H1 (cell line): ENCODE data around the gene AMH. TPM values are rescaled to one million over a fixed set of nuclear protein-coding genes. Genes with fewer than 3 reads are reported as not detected.
A peak's percentile ranks its signal among the peaks of the same experiment; 100 is the strongest.

Experiments used
- CTCF ChIA-PET: fragments of 300-600 bp; sonication (Branson Sonifier 250); formaldehyde crosslinking; loops from one replicate; lab custom pipeline; 2021; ENCODE audit not compliant: partially characterized antibody; lab: Charles Lee
- POLR2A ChIA-PET: fragments of 300-600 bp; sonication (Branson Sonifier 250); formaldehyde crosslinking; loops from one replicate; lab custom pipeline; 2021; ENCODE audit warnings: inconsistent platforms; ENCODE audit not compliant: partially characterized antibody; lab: Charles Lee
- DNase-seq, 2 experiments: peaks; one replicate each; pipeline versions ENCODE4 v3.0.0 to v3.0.0-alpha.2; 2010 to 2022; ENCODE audit warnings: low spot score in 2 of 2, low read depth in 1 of 2, mixed read lengths in 1 of 2
- FAIRE-seq: peaks from 2 replicates; lab custom pipeline; 2011; peaks lifted over from hg19 to GRCh38; lab: Jason Lieb, UNC
- H2AFZ ChIP-seq: 2 replicates; pipeline ENCODE4 v1.8.1; 2012; ENCODE audit warnings: low read length, inconsistent platforms
- H2AK5ac ChIP-seq: 2 replicates; pipeline ENCODE4 v1.6.1; 2013; ENCODE audit warnings: low read depth, low read length
- H2BK120ac ChIP-seq: replicated peaks from 2 replicates; pipeline ENCODE3; 2013; ENCODE audit warnings: low read depth, low read length, inconsistent platforms
- H2BK12ac ChIP-seq: 2 replicates; pipeline ENCODE4 v1.6.1; 2013; ENCODE audit warnings: low read depth, low read length
- H2BK15ac ChIP-seq: 2 replicates; pipeline ENCODE4 v1.6.1; 2013; ENCODE audit warnings: low read length
- H2BK20ac ChIP-seq: 2 replicates; pipeline ENCODE4 v1.6.1; 2013; ENCODE audit warnings: low read length
- H2BK5ac ChIP-seq: 2 replicates; pipeline ENCODE4 v1.6.1; 2013; ENCODE audit warnings: low read depth, low read length
- H3K14ac ChIP-seq: 2 replicates; pipeline ENCODE4 v1.6.1; 2013; ENCODE audit warnings: inconsistent platforms; ENCODE audit not compliant: insufficient read length
- H3K18ac ChIP-seq: 2 replicates; pipeline ENCODE4 v1.6.1; 2013; ENCODE audit warnings: low read length; ENCODE audit errors: extremely low read depth
- H3K23ac ChIP-seq: 2 replicates; pipeline ENCODE4 v1.6.1; 2013; ENCODE audit warnings: inconsistent platforms; ENCODE audit not compliant: insufficient read length
- H3K23me2 ChIP-seq: 2 replicates; pipeline ENCODE4 v1.6.1; 2013; ENCODE audit warnings: low read depth, low read length
- H3K27ac ChIP-seq: 2 replicates; pipeline ENCODE4 v1.6.1; 2011; ENCODE audit warnings: low read depth, low read length, inconsistent platforms
- H3K27me3 ChIP-seq, 4 experiments: replicated peaks in 1 of 4; 1 replicate in 1 of 4; 2 replicates in 3 of 4; pipeline versions ENCODE4 v1.6.1 to v1.8.1; 2011 to 2013; ENCODE audit warnings: low read length in 3 of 4, mild to moderate bottlenecking in 3 of 4, inconsistent platforms in 2 of 4, mixed read lengths in 2 of 4, moderate library complexity in 1 of 4; ENCODE audit not compliant: control insufficient read depth in 3 of 4, insufficient read depth in 3 of 4; ENCODE audit errors: extremely low read depth in 1 of 4
- H3K36me3 ChIP-seq, 4 experiments: 2 replicates each; pipeline versions ENCODE4 v1.6.1 to v1.8.1; 2011 to 2013; ENCODE audit warnings: mild to moderate bottlenecking in 4 of 4, low read length in 3 of 4, moderate library complexity in 2 of 4, control low read depth in 1 of 4, inconsistent platforms in 1 of 4; ENCODE audit not compliant: insufficient read depth in 4 of 4, control insufficient read depth in 2 of 4
- H3K4ac ChIP-seq: replicated peaks from 2 replicates; pipeline ENCODE3; 2013; ENCODE audit warnings: low read length, low read depth, mixed read lengths, inconsistent platforms; ENCODE audit not compliant: insufficient read length
- H3K4me1 ChIP-seq, 4 experiments: replicated peaks in 1 of 4; 1 replicate in 1 of 4; 2 replicates in 3 of 4; pipeline versions ENCODE4 v1.6.1 to v1.8.1; 2011 to 2013; ENCODE audit warnings: low read length in 3 of 4, inconsistent platforms in 2 of 4, mixed read lengths in 1 of 4; ENCODE audit not compliant: insufficient read depth in 4 of 4, control insufficient read depth in 3 of 4
- H3K4me2 ChIP-seq, 2 experiments: 2 replicates each; pipeline versions ENCODE4 v1.6.1 to v1.8.1; 2011 to 2013; ENCODE audit warnings: low read depth in 2 of 2, low read length in 2 of 2, control low read depth in 1 of 2, inconsistent platforms in 1 of 2, mild to moderate bottlenecking in 1 of 2; ENCODE audit not compliant: insufficient read depth in 1 of 2
- H3K4me3 ChIP-seq, 4 experiments: fragments of 200-600, 300-600 bp in 1 of 4; sonication (generic), shearing (Covaris generic), sonication (Bioruptor Twin) in 1 of 4; 2 replicates each; pipeline versions ENCODE4 v1.5.1 to v1.8.1; 2011 to 2016; ENCODE audit warnings: low read length in 4 of 4, low read depth in 3 of 4, control low read depth in 2 of 4, inconsistent platforms in 2 of 4, mild to moderate bottlenecking in 2 of 4, mixed read lengths in 1 of 4, moderate library complexity in 1 of 4; ENCODE audit not compliant: insufficient read depth in 2 of 4; ENCODE audit errors: extremely low read depth in 1 of 4
- H3K56ac ChIP-seq: replicated peaks from 2 replicates; pipeline ENCODE3; 2013; ENCODE audit warnings: low read depth, mild to moderate bottlenecking, mixed read lengths, low read length, inconsistent platforms; ENCODE audit not compliant: insufficient read length
- H3K79me1 ChIP-seq: 2 replicates; pipeline ENCODE4 v1.6.1; 2013; ENCODE audit warnings: low read depth, low read length, control low read depth
- H3K79me2 ChIP-seq, 2 experiments: 2 replicates each; pipeline versions ENCODE4 v1.6.1 to v1.8.1; 2012 to 2013; ENCODE audit warnings: low read length in 2 of 2, mild to moderate bottlenecking in 2 of 2, inconsistent platforms in 1 of 2; ENCODE audit not compliant: insufficient read depth in 2 of 2, control insufficient read depth in 1 of 2
- H3K9ac ChIP-seq, 4 experiments: replicated peaks in 1 of 4; 1 replicate in 1 of 4; 2 replicates in 3 of 4; pipeline versions ENCODE4 v1.6.1 to v1.8.1; 2011 to 2013; ENCODE audit warnings: low read depth in 3 of 4, low read length in 3 of 4, control low read depth in 2 of 4, mild to moderate bottlenecking in 2 of 4, moderate library complexity in 2 of 4, inconsistent platforms in 1 of 4; ENCODE audit errors: extremely low read depth in 1 of 4
- H3K9me3 ChIP-seq, 2 experiments: 2 replicates each; pipeline versions ENCODE4 v1.6.1 to v1.8.1; 2012 to 2013; ENCODE audit warnings: mild to moderate bottlenecking in 2 of 2, moderate library complexity in 2 of 2, control low read depth in 1 of 2, inconsistent platforms in 1 of 2, low read depth in 1 of 2, low read length in 1 of 2, mixed read lengths in 1 of 2; ENCODE audit not compliant: insufficient read depth in 2 of 2
- H4K20me1 ChIP-seq, 2 experiments: replicated peaks in 1 of 2; 2 replicates each; pipeline versions ENCODE3 to v1.8.1; 2011 to 2013; ENCODE audit warnings: inconsistent platforms in 2 of 2, low read length in 2 of 2, mild to moderate bottlenecking in 1 of 2; ENCODE audit not compliant: insufficient read depth in 2 of 2, control insufficient read depth in 1 of 2
- H4K5ac ChIP-seq: 2 replicates; pipeline ENCODE4 v1.6.1; 2013; ENCODE audit warnings: low read length, low read depth, mixed read lengths, inconsistent platforms; ENCODE audit not compliant: insufficient read length
- H4K8ac ChIP-seq: 2 replicates; pipeline ENCODE4 v1.8.0; 2013; ENCODE audit warnings: mild to moderate bottlenecking, moderate library complexity, low read length, inconsistent platforms; ENCODE audit not compliant: insufficient read depth; ENCODE audit errors: extremely low read depth
- H4K91ac ChIP-seq: replicated peaks from 2 replicates; pipeline ENCODE3; 2013; ENCODE audit warnings: low read length, mixed read lengths, inconsistent platforms; ENCODE audit not compliant: insufficient read length
- SAP30 ChIP-seq: fragments of 300-600 bp; sonication (generic); IDR thresholded peaks from 2 replicates; pipeline ENCODE4 v1.7.1; 2012; ENCODE audit warnings: low read length, moderate library complexity, mild to moderate bottlenecking, inconsistent platforms; ENCODE audit not compliant: insufficient read depth, insufficient replicate concordance
- TEAD4 ChIP-seq: IDR thresholded peaks from 2 replicates; pipeline ENCODE4 v1.6.1; 2012; ENCODE audit warnings: low read depth, low read length, inconsistent platforms, mixed read lengths
- WGBS, 2 experiments: shearing (Covaris generic) in 1 of 2; methylation state at CpG; one replicate each; pipeline versions ENCODE4 v1.1.6 to v1.1.7; 2013 to 2015; ENCODE audit warnings: low lambda C conversion rate in 2 of 2, mixed read lengths in 2 of 2, inconsistent platforms in 1 of 2, low coverage in 1 of 2, missing lambda C conversion rate in 1 of 2; ENCODE audit not compliant: insufficient replicate concordance in 2 of 2, insufficient coverage in 1 of 2, insufficient read length in 1 of 2; ENCODE audit errors: extremely low coverage in 1 of 2, missing lambda C conversion rate in 1 of 2; 5-methylcytosine and 5-hydroxymethylcytosine counted together
- polyA plus RNA-seq, 7 experiments: library from polyadenylated mRNA; depleted of rRNA in 3 of 7; stranded (reverse) in 5 of 7; unstranded in 2 of 7; fragments of >200 nt in 5 of 7; fragments of 200-250 nt in 2 of 7; gene quantifications; 1 replicate in 5 of 7; 2 replicates in 1 of 7; 4 replicates in 1 of 7; pipeline versions ENCODE4 v1.2.1 to v1.2.3, GENCODE V29; 2011 to 2013; ENCODE audit warnings: missing spikeins in 2 of 7, mixed read lengths in 2 of 7
- total RNA-seq: library from RNA; stranded (reverse); fragmentation: NEBNext Ultra II Directional; extraction: Animal tissue kit (Norgen Biotek cat#: 25700); gene quantifications from 2 replicates; pipeline ENCODE4 v1.2.1, GENCODE V29; 2021

AMH gene
- total and polyA plus RNA-seq, 2 of the 8 experiments (the other 6 are each of a cell fraction or from before 2014, with no cell fraction given) = 10.5 to 15.4 TPM

- H3K27me3 ChIP-seq = no peaks in the 10 kb centered on the region
- H3K79me2 ChIP-seq = no peaks in the 10 kb centered on the region
- DNase-seq (no peak), FAIRE-seq (no peak)
- no peak overlapping the region for H2BK120ac ChIP-seq
- no peak overlapping the region for H3K27ac ChIP-seq
- no peak overlapping the region for H2AK5ac ChIP-seq
- H2BK20ac ChIP-seq = no peak overlapping the region
- H4K8ac ChIP-seq = peak overlapping the region; percentile 25
- no peak overlapping the region for H3K4ac ChIP-seq
- H3K23me2 ChIP-seq = no peaks in the 10 kb centered on the region
- no peak overlapping the region for H3K4me3 ChIP-seq
- H3K4me2 ChIP-seq = no peak overlapping the region
- no peak overlapping the region for H3K56ac ChIP-seq
- H3K18ac ChIP-seq = no peak overlapping the region
- no peak overlapping the region for H2BK5ac ChIP-seq
- no peak overlapping the region for H3K14ac ChIP-seq
- H3K9me3 ChIP-seq = no peaks in the 10 kb centered on the region
- H3K79me1 ChIP-seq = no peaks in the 10 kb centered on the region; the same call in 1 of the 2 replicates
- no peak overlapping the region for H2BK15ac ChIP-seq
- POLR2A ChIA-PET = interaction anchor here (0.7 to 2.4 kb wide), 3 partner anchors 14 to 90 kb away, joined by 3 to 5 read pairs (median 4); no protein-coding TSS in a partner anchor
- TF ChIP-seq TEAD4 = no peak
- TF ChIP-seq SAP30 = no peak
- no peaks in the 10 kb centered on the region for H3K4me1 ChIP-seq
- CTCF ChIA-PET = interaction anchor here (2.2 to 8.1 kb wide), 5 partner anchors 9 to 56 kb away, joined by 6 to 50 read pairs (median 10); no protein-coding TSS in a partner anchor
- H4K91ac ChIP-seq = no peak overlapping the region
- H3K23ac ChIP-seq = no peak overlapping the region
- peaks cover 0 to 13% of the 10 kb centered on the region in 2 experiments for H4K20me1 ChIP-seq
- no peak overlapping the region for H4K5ac ChIP-seq
- WGBS, 2 experiments = 92% methylated on average over 11 of the region's 17 CpGs; no CpG with 5 or more reads in 1 of the 2 experiments
- H3K36me3 ChIP-seq = peaks cover 9 to 53% (median 40%) of the 10 kb centered on the region in 4 experiments; a peak in 7 of 8 replicates
- H2BK12ac ChIP-seq = no peak overlapping the region
- no peak overlapping the region for H2AFZ ChIP-seq
- no peak overlapping the region for H3K9ac ChIP-seq
Measured at GRCh38 chr19:2214251-2214650, 34.9 kb upstream of the AMH start.
